RWPE2 (cell line): Measurements from ENCODE around the gene TIFAB.
A peak's percentile ranks its signal among the peaks of the same experiment; 100 is the strongest.

ENCODE experiments used
- ATAC-seq: fragments of 200-7000 bp; cut with Tn5 transposase; 3 replicates; pipeline ENCODE4 v1.9.1; 2021; ENCODE audit warnings: low read depth
- DNase-seq: peaks from one replicate; pipeline ENCODE4 v3.0.0-alpha.2; 2020; ENCODE audit warnings: low spot score
- H3K27ac ChIP-seq: fragments of 450-650 bp; 2 replicates; pipeline ENCODE4 v1.5.1; 2017; ENCODE audit warnings: mild to moderate bottlenecking; ENCODE audit not compliant: poor library complexity, severe bottlenecking
- H3K27me3 ChIP-seq: fragments of 250-450 bp; sonication (Bioruptor Pico); 2 replicates; pipeline ENCODE4 v1.5.1; 2021; ENCODE audit warnings: mild to moderate bottlenecking, moderate library complexity; ENCODE audit not compliant: insufficient read depth, poor library complexity, severe bottlenecking
- H3K36me3 ChIP-seq: fragments of 250-450 bp; sonication (Bioruptor Pico); 2 replicates; pipeline ENCODE4 v1.5.1; 2020; ENCODE audit warnings: low read depth, mild to moderate bottlenecking, moderate library complexity
- H3K4me1 ChIP-seq: fragments of 250-450 bp; sonication (Bioruptor Pico); 2 replicates; pipeline ENCODE4 v1.5.1; 2021; ENCODE audit warnings: mild to moderate bottlenecking, moderate library complexity; ENCODE audit not compliant: insufficient read depth, poor library complexity, severe bottlenecking
- H3K4me3 ChIP-seq: fragments of 250-450 bp; sonication (Bioruptor Pico); 2 replicates; pipeline ENCODE4 v1.5.1; 2021; ENCODE audit warnings: mild to moderate bottlenecking, moderate library complexity; ENCODE audit not compliant: severe bottlenecking
- H3K9me3 ChIP-seq: fragments of 250-450 bp; sonication (Bioruptor Pico); 2 replicates; pipeline ENCODE4 v1.5.1; 2021; ENCODE audit warnings: mild to moderate bottlenecking, moderate library complexity; ENCODE audit not compliant: severe bottlenecking
- CTCF ChIP-seq: fragments of 450-650 bp; IDR thresholded peaks from one replicate; pipeline ENCODE4 v1.5.1; 2017; ENCODE audit warnings: mild to moderate bottlenecking, moderate library complexity; ENCODE audit not compliant: poor library complexity, severe bottlenecking

TIFAB gene

DNA sequence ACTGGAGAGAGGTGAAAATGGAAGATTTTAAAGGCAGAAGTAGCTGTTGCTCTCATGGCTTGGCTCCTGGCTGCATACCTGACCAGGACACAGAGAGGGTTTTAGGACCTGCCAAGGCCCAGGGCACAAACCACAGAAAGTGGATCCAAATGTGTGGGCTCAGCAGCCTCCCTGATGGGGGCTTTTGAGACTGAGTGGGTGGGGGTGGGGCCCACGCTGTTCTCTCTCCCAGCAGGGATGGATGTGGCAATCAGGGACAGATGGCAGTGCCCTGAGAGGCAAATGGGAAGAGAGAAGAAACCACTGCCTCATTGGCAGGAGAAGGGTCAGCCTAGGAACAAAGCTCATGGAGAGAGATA, 34.9 kb upstream of the TIFAB start:
- Histone ChIP-seq H3K27me3 (no peaks in the 10 kb centered on the region), H3K4me1 (peaks cover 22% of the 10 kb centered on the region), H3K9me3 (no peaks in the 10 kb centered on the region), H3K36me3 (no peaks in the 10 kb centered on the region), H3K27ac (no peak overlapping the region), H3K4me3 (no peak overlapping the region)
- no peak for ATAC-seq
- peak; percentile 29 for DNase-seq
- TF ChIP-seq CTCF, result no peak

DNA sequence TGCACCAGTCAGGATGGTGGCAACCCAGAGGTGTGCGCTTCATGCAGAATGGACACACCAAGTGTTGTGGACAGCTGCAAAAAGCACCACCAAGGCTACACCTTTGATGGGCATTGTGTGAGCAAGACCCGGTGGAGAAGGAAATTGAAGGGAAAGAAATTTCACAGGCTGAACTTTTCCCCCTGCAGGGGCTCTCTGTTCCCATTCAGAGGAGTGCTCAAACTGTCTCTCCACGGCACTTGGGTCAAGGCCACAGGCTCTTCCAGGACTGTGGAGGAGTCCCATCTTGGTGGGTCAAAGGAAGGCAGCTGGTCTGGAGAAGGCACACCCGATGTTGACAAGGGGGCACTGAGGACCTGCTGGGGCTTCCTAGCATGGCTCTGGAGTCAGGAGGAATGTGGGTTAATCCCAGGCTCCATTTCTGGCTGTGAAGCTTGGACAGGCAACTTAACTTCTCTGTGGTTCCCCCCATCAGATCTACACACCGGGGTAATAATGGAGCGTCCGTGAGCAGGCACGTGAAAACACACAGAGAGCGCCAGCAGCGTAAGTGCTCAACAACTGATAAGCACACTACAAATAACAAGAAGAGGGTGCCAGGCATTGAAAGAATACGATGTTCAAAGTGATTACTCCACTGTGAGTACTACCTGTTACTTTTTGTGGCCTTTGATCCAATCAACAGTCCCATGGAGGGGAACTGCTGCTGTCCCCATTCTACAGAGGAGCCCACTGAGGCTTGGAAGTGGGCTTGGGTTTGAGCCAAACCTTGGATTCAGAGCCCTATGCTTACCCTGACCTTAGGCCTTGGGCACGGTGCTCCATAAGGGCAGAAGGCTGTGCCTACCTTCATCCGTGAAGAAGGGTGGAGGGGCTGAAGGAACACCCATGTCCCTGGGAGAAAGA, 34.2 kb upstream of the TIFAB start:
- DNase-seq (peak; percentile 36), ATAC-seq (no peak)
- no peak for TF ChIP-seq CTCF
- Histone ChIP-seq H3K27me3 (no peaks in the 10 kb centered on the region), H3K4me3 (no peak overlapping the region), H3K9me3 (no peaks in the 10 kb centered on the region), H3K36me3 (no peaks in the 10 kb centered on the region), H3K27ac (no peak overlapping the region), H3K4me1 (peaks cover 17% of the 10 kb centered on the region)

DNA sequence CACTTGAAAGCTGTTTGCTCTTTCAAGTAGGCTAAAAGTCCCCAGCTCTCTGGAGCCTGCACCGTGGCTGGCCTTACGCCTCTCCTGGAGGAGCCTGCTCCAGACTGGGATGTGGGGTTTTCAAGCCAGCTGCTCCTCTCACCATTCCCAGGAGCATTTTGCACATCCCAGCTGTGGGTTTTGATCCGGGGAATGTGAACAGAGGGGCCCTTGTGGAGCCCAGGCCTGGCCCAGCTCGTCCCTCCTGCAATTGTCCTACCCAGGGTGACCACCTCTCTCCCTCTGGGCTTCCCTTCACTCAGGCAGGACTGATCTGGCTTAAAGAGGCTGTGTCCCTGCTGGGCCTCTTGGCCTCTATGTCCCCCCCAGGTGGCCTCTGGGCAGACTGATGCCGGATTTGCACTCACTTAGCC, 32.5 kb upstream of the TIFAB start:
- no peaks in the 10 kb centered on the region for H3K9me3 ChIP-seq
- no peaks in the 10 kb centered on the region for H3K36me3 ChIP-seq
- ATAC-seq (no peak), DNase-seq (peak; percentile 58)
- peaks cover 12% of the 10 kb centered on the region for H3K4me1 ChIP-seq
- TF ChIP-seq CTCF, result no peak
- no peak overlapping the region for H3K27ac ChIP-seq
- no peak overlapping the region for H3K4me3 ChIP-seq
- no peaks in the 10 kb centered on the region for H3K27me3 ChIP-seq

DNA sequence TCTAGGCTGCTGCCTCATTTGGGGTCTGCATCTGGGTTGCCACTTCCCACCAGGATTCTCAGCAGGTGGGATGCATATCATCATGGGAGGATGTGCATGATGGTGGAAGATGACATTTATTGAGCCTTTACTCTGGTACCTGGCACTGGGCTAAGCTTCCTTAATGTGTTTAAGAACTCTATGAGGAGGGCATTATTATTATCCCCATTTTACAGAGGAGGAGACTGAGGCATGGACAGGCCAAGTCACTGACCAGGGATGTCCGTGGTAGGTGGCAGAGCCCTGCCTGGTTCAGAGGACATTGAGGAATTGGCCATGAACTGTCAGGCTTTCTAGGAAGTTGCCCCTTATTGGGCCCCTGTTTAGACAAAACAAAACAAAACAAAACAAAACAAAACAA, 31.1 kb upstream of the TIFAB start:
- H3K4me1 ChIP-seq, result peaks cover 2% of the 10 kb centered on the region
- peak; percentile 10 for DNase-seq
- H3K9me3 ChIP-seq, result no peaks in the 10 kb centered on the region
- H3K4me3 ChIP-seq, result no peak overlapping the region
- H3K27me3 ChIP-seq, result no peaks in the 10 kb centered on the region
- ATAC-seq, result no peak
- no peaks in the 10 kb centered on the region for H3K36me3 ChIP-seq
- no peak for TF ChIP-seq CTCF
- no peak overlapping the region for H3K27ac ChIP-seq

GRCh38 chr5:135482381-135482933, 30.3 kb upstream of the TIFAB start:
- no peak overlapping the region for H3K27ac ChIP-seq
- H3K27me3 ChIP-seq, result no peaks in the 10 kb centered on the region
- H3K36me3 ChIP-seq, result no peaks in the 10 kb centered on the region
- peak; percentile 50 for DNase-seq
- no peak overlapping the region for H3K4me3 ChIP-seq
- no peak for TF ChIP-seq CTCF
- no peaks in the 10 kb centered on the region for H3K9me3 ChIP-seq
- no peaks in the 10 kb centered on the region for H3K4me1 ChIP-seq
- ATAC-seq, result no peak
